H9 (cell line): ENCODE measurements around the gene TMPRSS6. TPM values are rescaled to one million over a fixed set of nuclear protein-coding genes. Genes with fewer than 3 reads are reported as not detected.
A peak's percentile ranks its signal among the peaks of the same experiment; 100 is the strongest.

Source experiments
- DNase-seq: peaks from one replicate; pipeline ENCODE4 v3.0.0-alpha.2; 2017
- H2AFZ ChIP-seq: one replicate; pipeline ENCODE4 v1.6.1; 2013; ENCODE audit warnings: mild to moderate bottlenecking, low read length, control low read depth, moderate library complexity
- H2AK5ac ChIP-seq: 2 replicates; pipeline ENCODE4 v1.6.1; 2013; ENCODE audit warnings: low read length, control low read depth, mixed read lengths; ENCODE audit not compliant: insufficient read length
- H2BK120ac ChIP-seq: one replicate; pipeline ENCODE4 v1.6.1; 2013; ENCODE audit warnings: low read depth, mild to moderate bottlenecking, low read length, control low read depth, inconsistent platforms; ENCODE audit not compliant: poor library complexity, severe bottlenecking
- H2BK12ac ChIP-seq: 2 replicates; pipeline ENCODE4 v1.6.1; 2013; ENCODE audit warnings: low read length, control low read depth, mixed read lengths, low read depth; ENCODE audit not compliant: insufficient read length
- H2BK15ac ChIP-seq: 2 replicates; pipeline ENCODE4 v1.6.1; 2013; ENCODE audit warnings: low read depth, low read length, control low read depth
- H2BK20ac ChIP-seq: one replicate; pipeline ENCODE4 v1.6.1; 2013; ENCODE audit warnings: low read depth, mild to moderate bottlenecking, low read length, control low read depth, inconsistent platforms; ENCODE audit not compliant: poor library complexity, severe bottlenecking
- H2BK5ac ChIP-seq: 2 replicates; pipeline ENCODE4 v1.6.1; 2013; ENCODE audit warnings: low read length, control low read depth, mixed read lengths; ENCODE audit not compliant: insufficient read length
- H3K14ac ChIP-seq: 2 replicates; pipeline ENCODE4 v1.6.1; 2013; ENCODE audit warnings: low read length, control low read depth; ENCODE audit not compliant: insufficient read depth
- H3K18ac ChIP-seq: 2 replicates; pipeline ENCODE4 v1.6.1; 2013; ENCODE audit warnings: low read depth, mild to moderate bottlenecking, mixed read lengths, low read length, control low read depth; ENCODE audit not compliant: insufficient read length
- H3K23ac ChIP-seq: 2 replicates; pipeline ENCODE4 v1.6.1; 2013; ENCODE audit warnings: low read length, control low read depth, mixed read lengths, low read depth; ENCODE audit not compliant: insufficient read length
- H3K23me2 ChIP-seq: 2 replicates; pipeline ENCODE4 v1.6.1; 2013; ENCODE audit warnings: low read depth, mild to moderate bottlenecking, mixed read lengths, low read length, control low read depth; ENCODE audit not compliant: insufficient read length, poor library complexity, severe bottlenecking
- H3K27ac ChIP-seq: 2 replicates; pipeline ENCODE4 v1.5.1; 2013; ENCODE audit warnings: low read length, control low read depth, mixed read lengths, low read depth; ENCODE audit not compliant: insufficient read length
- H3K27me3 ChIP-seq: 2 replicates; pipeline ENCODE4 v1.6.1; 2013; ENCODE audit warnings: low read length, control low read depth, inconsistent platforms; ENCODE audit not compliant: insufficient read depth
- H3K4ac ChIP-seq: 2 replicates; pipeline ENCODE4 v1.6.1; 2013; ENCODE audit warnings: low read depth, mild to moderate bottlenecking, control low read depth, inconsistent platforms, low read length, moderate library complexity
- H3K4me1 ChIP-seq: 2 replicates; pipeline ENCODE4 v1.6.1; 2013; ENCODE audit warnings: low read length, control low read depth, inconsistent platforms; ENCODE audit not compliant: insufficient read depth
- H3K4me2 ChIP-seq: 2 replicates; pipeline ENCODE4 v1.6.1; 2013; ENCODE audit warnings: low read length, control low read depth, mixed read lengths; ENCODE audit not compliant: insufficient read length, insufficient read depth
- H3K56ac ChIP-seq: 2 replicates; pipeline ENCODE4 v1.6.1; 2013; ENCODE audit warnings: low read depth, mild to moderate bottlenecking, mixed read lengths, low read length, control low read depth; ENCODE audit not compliant: insufficient read length
- H3K79me1 ChIP-seq: 2 replicates; pipeline ENCODE4 v1.6.1; 2013; ENCODE audit warnings: low read depth, mild to moderate bottlenecking, moderate library complexity, low read length, control low read depth, inconsistent platforms; ENCODE audit not compliant: insufficient read depth, poor library complexity, severe bottlenecking
- H3K79me2 ChIP-seq: 2 replicates; pipeline ENCODE4 v1.6.1; 2013; ENCODE audit warnings: low read length, control low read depth, inconsistent platforms; ENCODE audit not compliant: insufficient read depth
- H3K9ac ChIP-seq: 2 replicates; pipeline ENCODE4 v1.6.1; 2013; ENCODE audit warnings: low read length, control low read depth, mixed read lengths; ENCODE audit not compliant: insufficient read length; ENCODE audit errors: extremely low read depth
- H3K9me3 ChIP-seq: one replicate; pipeline ENCODE4 v1.6.1; 2013; ENCODE audit warnings: low read depth, low read length, inconsistent platforms; ENCODE audit not compliant: control insufficient read depth
- H3T11ph ChIP-seq: one replicate; pipeline ENCODE4 v1.6.1; 2013; ENCODE audit warnings: mild to moderate bottlenecking, low read length, control low read depth, inconsistent platforms
- H4K20me1 ChIP-seq: one replicate; pipeline ENCODE4 v1.6.1; 2013; ENCODE audit not compliant: control insufficient read depth, insufficient read length, insufficient read depth
- H4K5ac ChIP-seq: 2 replicates; pipeline ENCODE4 v1.6.1; 2013; ENCODE audit warnings: low read depth, mild to moderate bottlenecking, mixed read lengths, low read length, control low read depth; ENCODE audit not compliant: insufficient read length
- H4K8ac ChIP-seq: replicated peaks from 2 replicates; pipeline ENCODE4 v1.6.1; 2013; ENCODE audit warnings: low read length, control low read depth, mixed read lengths, low read depth; ENCODE audit not compliant: insufficient read length
- H4K91ac ChIP-seq: 2 replicates; pipeline ENCODE4 v1.6.1; 2013; ENCODE audit warnings: low read depth, mild to moderate bottlenecking, moderate library complexity, mixed read lengths, low read length, control low read depth; ENCODE audit not compliant: insufficient read length
- H3K27ac Mint-ChIP-seq, 3 experiments: 2 replicates in 2 of 3; 3 replicates in 1 of 3; pipeline ENCODE4 v1.8.0; 2020 to 2021; ENCODE audit warnings: mixed read lengths in 3 of 3, mild to moderate bottlenecking in 1 of 3, moderate library complexity in 1 of 3
- H3K27me3 Mint-ChIP-seq: 2 replicates; pipeline ENCODE4 v1.8.0; 2021; ENCODE audit warnings: low read depth, mild to moderate bottlenecking, moderate library complexity, mixed read lengths
- H3K36me3 Mint-ChIP-seq, 3 experiments: 2 replicates in 2 of 3; 3 replicates in 1 of 3; pipeline ENCODE4 v1.8.0; 2020 to 2021; ENCODE audit warnings: low read depth in 3 of 3, mixed read lengths in 3 of 3; ENCODE audit not compliant: insufficient read depth in 1 of 3
- H3K4me1 Mint-ChIP-seq, 2 experiments: 2 replicates each; pipeline ENCODE4 v1.8.0; 2020; ENCODE audit warnings: mixed read lengths in 2 of 2
- H3K4me3 Mint-ChIP-seq, 2 experiments: 2 replicates in 1 of 2; 3 replicates in 1 of 2; pipeline ENCODE4 v1.8.0; 2020 to 2021; ENCODE audit warnings: mild to moderate bottlenecking in 2 of 2, mixed read lengths in 2 of 2, moderate library complexity in 1 of 2
- H3K9me3 Mint-ChIP-seq, 2 experiments: 2 replicates in 1 of 2; 3 replicates in 1 of 2; pipeline ENCODE4 v1.8.0; 2020; ENCODE audit warnings: mild to moderate bottlenecking in 2 of 2, mixed read lengths in 2 of 2, moderate library complexity in 1 of 2
- CTCF ChIP-seq: fragments of 200-600 bp; sonication (generic); conservative IDR thresholded peaks from 3 replicates; pipeline ENCODE4 v1.8.0; 2021; ENCODE audit warnings: antibody characterized with exemption, mild to moderate bottlenecking
- WGBS: extraction: QIAGEN DNeasy Blood & Tissue Kit; methylation state at CpG from one replicate; pipeline ENCODE4 v1.1.7; 2013; ENCODE audit warnings: missing lambda C conversion rate, low lambda C conversion rate, mixed read lengths; ENCODE audit not compliant: insufficient read length; ENCODE audit errors: extremely low coverage; 5-methylcytosine and 5-hydroxymethylcytosine counted together
- total RNA-seq: library from RNA; stranded (reverse); gene quantifications from 2 replicates; pipeline ENCODE4 v1.2.1, GENCODE V29; 2021

Gene TMPRSS6
- total RNA-seq, 1 experiment from 2014 or later = not detected

GRCh38 chr22:37053310-37054055 lies 56.0 kb downstream of the TMPRSS6 start:
- Histone ChIP-seq H2BK12ac (no peak overlapping the region), H2AK5ac (no peak overlapping the region), H2BK20ac (no peak overlapping the region), H2AFZ (no peak overlapping the region), H3K9me3 (no peaks in the 10 kb centered on the region), H3K23me2 (peaks cover 5% of the 10 kb centered on the region), H3K4ac (no peak overlapping the region), H2BK15ac (no peak overlapping the region), H2BK120ac (no peak overlapping the region), H3K18ac (no peak overlapping the region), H3K56ac (no peak overlapping the region), H3K79me1 (no peaks in the 10 kb centered on the region), H4K8ac (no peak overlapping the region), H3T11ph (no peak overlapping the region), H3K27me3 (no peaks in the 10 kb centered on the region), H3K9ac (no peak overlapping the region), H4K91ac (no peak overlapping the region), H3K14ac (no peak overlapping the region), H3K79me2 (no peaks in the 10 kb centered on the region), H3K27ac (no peak overlapping the region), H3K4me2 (no peak overlapping the region), H2BK5ac (no peak overlapping the region), H4K5ac (no peak overlapping the region), H4K20me1 (no peaks in the 10 kb centered on the region), H3K4me1 (no peaks in the 10 kb centered on the region), H3K23ac (no peak overlapping the region)
- Mint-ChIP-seq H3K36me3 (peaks cover 7 to 39% (median 16%) of the 10 kb centered on the region in 3 experiments; a peak in 6 of 7 replicates), H3K27me3 (peaks cover 18% of the 10 kb centered on the region), H3K9me3 (no peaks in the 10 kb centered on the region; a peak in 1 of 5 replicates), H3K4me3 (peak overlapping the region in 1 of 2 experiments; percentile 44; a peak in 2 of 5 replicates), H3K27ac (no peak overlapping the region), H3K4me1 (peaks cover 4 to 12% of the 10 kb centered on the region in 2 experiments)
- TF ChIP-seq CTCF = no peak
- no CpG with 5 or more reads among the region's 16 CpGs for WGBS
- no peak for DNase-seq
